ENCODE results near the gene HIBCH.
"Not testable (repeated sequence)": the region's sequence is repeated elsewhere in the genome, so short reads cannot be mapped to it uniquely, and the experiment has no call there.

HIBCH gene

GRCh38 chr2:190180313-190181122, 139.1 kb downstream of the HIBCH start:
- peak; percentile 40 to 86 (median 66) for DNase-seq

GRCh38 chr2:190179754-190180312, 139.8 kb downstream of the HIBCH start:
- DNase-seq, result peak in 34 of 42 donors; percentile 17 to 84 (median 59)
- intact Hi-C loops (cut with DNase I), result loop anchor here (10.0 kb wide), 1 partner anchor 95 kb away; no protein-coding TSS in a partner anchor

More at GRCh38 chr2:190180313-190181122, 139.1 kb downstream of the HIBCH start:
- intact Hi-C loops (cut with DNase I), result no loop called here

- intact Hi-C loops (cut with DNase I), result loop anchor here (10.0 kb wide), 1 partner anchor 93 kb away; no protein-coding TSS in a partner anchor
- DNase-seq, result peak in 1 of 42 donors; percentile 4
Measured at GRCh38 chr2:190178066-190178722, 141.4 kb downstream of the HIBCH start.

GRCh38 chr2:190177249-190178040, 142.2 kb downstream of the HIBCH start:
- no peak for DNase-seq
- intact Hi-C loops (cut with DNase I), result loop anchor here (10.0 kb wide), 1 partner anchor 93 kb away; no protein-coding TSS in a partner anchor

- DNase-seq, result no peak
- intact Hi-C loops (cut with DNase I), result loop anchor here (10.0 kb wide), 1 partner anchor 89 kb away; no protein-coding TSS in a partner anchor
Measured at GRCh38 chr2:190173392-190173791, 146.2 kb downstream of the HIBCH start.

- intact Hi-C loops (cut with DNase I), result loop anchor here (10.0 kb wide), 1 partner anchor 86 kb away; no protein-coding TSS in a partner anchor
- no peak for DNase-seq
Measured at GRCh38 chr2:190170673-190171072, 149.0 kb downstream of the HIBCH start.

GRCh38 chr2:190169221-190170072, 150.2 kb downstream of the HIBCH start:
- no peak for DNase-seq
- intact Hi-C loops (cut with DNase I), result loop anchor here (10.0 kb wide), 1 partner anchor 85 kb away; no protein-coding TSS in a partner anchor

- intact Hi-C loops (cut with DNase I), result no loop called here
- DNase-seq, result no peak
Measured at GRCh38 chr2:190167702-190168101, 151.9 kb downstream of the HIBCH start.

GRCh38 chr2:190165491-190165890, 154.1 kb downstream of the HIBCH start:
- DNase-seq, result no peak
- intact Hi-C loops (cut with DNase I), result no loop called here

GRCh38 chr2:190162851-190163250, 156.8 kb downstream of the HIBCH start:
- DNase-seq, result no peak
- intact Hi-C loops (cut with DNase I), result no loop called here

GRCh38 chr2:190159453-190159852, 160.2 kb downstream of the HIBCH start:
- intact Hi-C loops (cut with DNase I), result no loop called here

GRCh38 chr2:190158798-190159434, 160.7 kb downstream of the HIBCH start:
- intact Hi-C loops (cut with DNase I), result no loop called here
- no peak for DNase-seq

More at GRCh38 chr2:190159453-190159852, 160.2 kb downstream of the HIBCH start:
- DNase-seq, result peak in 13 of 42 donors; percentile 3 to 65 (median 35)

- intact Hi-C loops (cut with DNase I), result not testable (repeated sequence)
Measured at GRCh38 chr2:190157613-190158528, 161.8 kb downstream of the HIBCH start.

GRCh38 chr2:190156530-190157212, 163.0 kb downstream of the HIBCH start:
- no peak for DNase-seq
- intact Hi-C loops (cut with DNase I), result no loop called here

More at GRCh38 chr2:190157613-190158528, 161.8 kb downstream of the HIBCH start:
- not testable (repeated sequence) for DNase-seq
